MM.1S (cell line): Measurements from ENCODE around the gene NBEAL2.

ENCODE experiments used
- EZH2 ChIP-seq: fragments of 300-600 bp; sonication (generic); optimal IDR thresholded peaks from 2 replicates; pipeline ENCODE3; 2017; ENCODE audit warnings: low read depth, mild to moderate bottlenecking, antibody characterized with exemption, low read length, mixed read lengths
- TF ChIP-seq, protein P1 (sequence below): fragments of 300-600 bp; sonication (generic); IDR thresholded peaks from 2 replicates; pipeline ENCODE4 v1.5.1; 2016; ENCODE audit warnings: antibody characterized with exemption, low read length, mixed read lengths

DNA sequence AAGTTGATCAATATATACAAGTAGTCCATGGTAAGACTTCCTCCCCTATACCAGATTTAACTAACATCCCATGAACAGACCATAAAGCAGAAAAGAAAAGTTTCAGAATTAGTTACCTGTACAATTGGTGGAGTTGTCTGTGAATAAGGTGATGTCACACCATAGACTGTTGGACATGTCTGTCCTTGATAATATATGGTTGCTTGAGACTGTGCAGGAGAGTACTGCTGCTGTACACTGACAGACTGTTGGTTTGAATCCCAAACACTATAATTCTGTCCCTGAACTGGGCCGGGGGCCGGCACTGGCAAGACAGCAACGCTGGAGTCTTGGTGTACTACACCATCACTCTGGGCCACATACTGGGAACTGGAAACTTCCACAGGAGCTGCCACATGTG lies 77.2 kb downstream of the NBEAL2 start:
- TF ChIP-seq, protein P1, sequence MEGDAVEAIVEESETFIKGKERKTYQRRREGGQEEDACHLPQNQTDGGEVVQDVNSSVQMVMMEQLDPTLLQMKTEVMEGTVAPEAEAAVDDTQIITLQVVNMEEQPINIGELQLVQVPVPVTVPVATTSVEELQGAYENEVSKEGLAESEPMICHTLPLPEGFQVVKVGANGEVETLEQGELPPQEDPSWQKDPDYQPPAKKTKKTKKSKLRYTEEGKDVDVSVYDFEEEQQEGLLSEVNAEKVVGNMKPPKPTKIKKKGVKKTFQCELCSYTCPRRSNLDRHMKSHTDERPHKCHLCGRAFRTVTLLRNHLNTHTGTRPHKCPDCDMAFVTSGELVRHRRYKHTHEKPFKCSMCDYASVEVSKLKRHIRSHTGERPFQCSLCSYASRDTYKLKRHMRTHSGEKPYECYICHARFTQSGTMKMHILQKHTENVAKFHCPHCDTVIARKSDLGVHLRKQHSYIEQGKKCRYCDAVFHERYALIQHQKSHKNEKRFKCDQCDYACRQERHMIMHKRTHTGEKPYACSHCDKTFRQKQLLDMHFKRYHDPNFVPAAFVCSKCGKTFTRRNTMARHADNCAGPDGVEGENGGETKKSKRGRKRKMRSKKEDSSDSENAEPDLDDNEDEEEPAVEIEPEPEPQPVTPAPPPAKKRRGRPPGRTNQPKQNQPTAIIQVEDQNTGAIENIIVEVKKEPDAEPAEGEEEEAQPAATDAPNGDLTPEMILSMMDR: no peak
- no peak for TF ChIP-seq EZH2
